SK-N-SH (cell line): ENCODE results near the gene COIL. TPM values are rescaled to one million over a fixed set of nuclear protein-coding genes. Genes with fewer than 3 reads are reported as not detected.

Source experiments
- CTCF ChIA-PET: fragments of 300-600, 350-600 bp; formaldehyde crosslinking; extraction: SDS; loops from one replicate; lab custom pipeline; 2021; lab: Yijun Ruan, JAX
- POLR2A ChIA-PET: fragments of 350-600 bp; sonication (Branson Sonifier 250); formaldehyde crosslinking; extraction: SDS; loops from one replicate; lab custom pipeline; 2020; ENCODE audit warnings: antibody characterized with exemption, inconsistent platforms; lab: Yijun Ruan, JAX
- DNase-seq: peaks from one replicate; pipeline ENCODE4 v3.0.0; 2012
- H2AFZ ChIP-seq: fragments of 200-600 bp; sonication (generic); 2 replicates; pipeline ENCODE4 v1.8.1; 2016; ENCODE audit warnings: antibody characterized with exemption, mild to moderate bottlenecking, low read depth
- H3F3A ChIP-seq: fragments of 200-600 bp; sonication (generic); replicated peaks from 2 replicates; pipeline ENCODE3; 2016; ENCODE audit warnings: antibody characterized with exemption, mild to moderate bottlenecking; ENCODE audit not compliant: insufficient read depth
- H3K27ac ChIP-seq, 2 experiments: fragments of 200-500 bp in 1 of 2; fragments of 200-600 bp in 1 of 2; sonication (Bioruptor generic) in 1 of 2; sonication (generic), shearing (Covaris generic) in 1 of 2; 2 replicates each; pipeline versions ENCODE4 v1.5.1 to v1.6.1; 2014 to 2016; ENCODE audit warnings: low read depth in 2 of 2, inconsistent platforms in 1 of 2, low read length in 1 of 2, mild to moderate bottlenecking in 1 of 2, mixed read lengths in 1 of 2
- H3K27me3 ChIP-seq: fragments of 200-600 bp; sonication (generic), shearing (Covaris generic); 2 replicates; pipeline ENCODE4 v1.6.1; 2016; ENCODE audit warnings: mixed run types; ENCODE audit not compliant: insufficient read depth
- H3K36me3 ChIP-seq, 2 experiments: fragments of 200-500 bp in 1 of 2; fragments of 200-600 bp in 1 of 2; sonication (Bioruptor generic) in 1 of 2; sonication (generic) in 1 of 2; replicated peaks in 1 of 2; 2 replicates each; pipeline versions ENCODE3 to v1.5.1; 2014 to 2016; ENCODE audit warnings: low read length in 1 of 2, mild to moderate bottlenecking in 1 of 2; ENCODE audit not compliant: insufficient read depth in 2 of 2, control insufficient read depth in 1 of 2
- H3K4me1 ChIP-seq, 2 experiments: fragments of 200-500 bp in 1 of 2; fragments of 200-600 bp in 1 of 2; sonication (Bioruptor generic) in 1 of 2; sonication (generic), shearing (Covaris generic) in 1 of 2; 2 replicates each; pipeline versions ENCODE4 v1.5.1 to v1.6.1; 2014 to 2016; ENCODE audit warnings: low read depth in 1 of 2, low read length in 1 of 2, mixed run types in 1 of 2; ENCODE audit not compliant: insufficient read depth in 2 of 2, control insufficient read depth in 1 of 2
- H3K4me2 ChIP-seq: fragments of 200-600 bp; sonication (generic), shearing (Covaris generic); 2 replicates; pipeline ENCODE4 v1.6.1; 2017; ENCODE audit warnings: mixed run types
- H3K4me3 ChIP-seq, 2 experiments: fragments of 200-500 bp in 1 of 2; fragments of 200-600 bp in 1 of 2; sonication (Bioruptor generic) in 1 of 2; sonication (generic), shearing (Covaris generic) in 1 of 2; 2 replicates each; pipeline versions ENCODE4 v1.5.1 to v1.8.1; 2014 to 2016; ENCODE audit warnings: low read depth in 2 of 2, inconsistent platforms in 1 of 2, low read length in 1 of 2, mild to moderate bottlenecking in 1 of 2, mixed read lengths in 1 of 2, moderate library complexity in 1 of 2
- H3K79me2 ChIP-seq: fragments of 200-600 bp; sonication (generic); 2 replicates; pipeline ENCODE4 v1.8.1; 2017; ENCODE audit warnings: mild to moderate bottlenecking; ENCODE audit not compliant: insufficient read depth
- H3K9ac ChIP-seq: fragments of 200-600 bp; sonication (generic); 2 replicates; pipeline ENCODE4 v1.6.1; 2017; ENCODE audit warnings: mixed run types
- H3K9me2 ChIP-seq: fragments of 200-600 bp; sonication (generic); 2 replicates; pipeline ENCODE4 v1.6.1; 2017; ENCODE audit warnings: mixed run types
- H3K9me3 ChIP-seq: fragments of 200-600 bp; sonication (generic); 2 replicates; pipeline ENCODE4 v1.6.1; 2017; ENCODE audit warnings: mixed run types, mild to moderate bottlenecking, moderate library complexity
- H4K20me1 ChIP-seq: fragments of 200-600 bp; sonication (generic); 2 replicates; pipeline ENCODE4 v1.6.1; 2017; ENCODE audit warnings: mild to moderate bottlenecking, mixed run types; ENCODE audit not compliant: insufficient read depth
- CHD2 ChIP-seq: fragments of 150-350 bp; IDR thresholded peaks from 2 replicates; pipeline ENCODE4 v1.6.1; 2018; ENCODE audit warnings: low read length; ENCODE audit not compliant: partially characterized antibody
- ELF1 ChIP-seq: IDR thresholded peaks from 2 replicates; pipeline ENCODE4 v1.4.0; 2012
- EP300 ChIP-seq, 2 experiments: IDR thresholded peaks; 2 replicates each; pipeline versions ENCODE4 v1.4.0 to v1.6.1; 2012; ENCODE audit warnings: borderline replicate concordance in 1 of 2, low read depth in 1 of 2, low read length in 1 of 2
- EZH2phosphoT487 ChIP-seq: fragments of 200-600 bp; sonication (generic); IDR thresholded peaks from 2 replicates; pipeline ENCODE4 v1.6.1; 2017; ENCODE audit warnings: low read depth, mixed run types, mild to moderate bottlenecking, antibody characterized with exemption, moderate library complexity, borderline replicate concordance
- FOXJ3 ChIP-seq: sonication (generic); formaldehyde crosslinking; IDR thresholded peaks from 2 replicates; pipeline ENCODE4 v1.5.1; 2020; ENCODE audit warnings: mild to moderate bottlenecking, missing genetic modification reagents
- FOXM1 ChIP-seq: IDR thresholded peaks from 2 replicates; pipeline ENCODE4 v1.4.0; 2012; ENCODE audit warnings: low read depth, mild to moderate bottlenecking
- GATA2 ChIP-seq: sonication (generic); formaldehyde crosslinking; IDR thresholded peaks from 2 replicates; pipeline ENCODE4 v1.5.0; 2020; ENCODE audit warnings: mild to moderate bottlenecking, missing genetic modification reagents
- MEF2A ChIP-seq: IDR thresholded peaks from 2 replicates; pipeline ENCODE4 v1.4.0; 2012; ENCODE audit warnings: low read depth, borderline replicate concordance
- NFIC ChIP-seq: IDR thresholded peaks from 2 replicates; pipeline ENCODE4 v1.4.0; 2012; ENCODE audit warnings: borderline replicate concordance
- RAD21 ChIP-seq: IDR thresholded peaks from 2 replicates; pipeline ENCODE4 v1.6.1; 2012; ENCODE audit warnings: mild to moderate bottlenecking, low read length
- RCOR1 ChIP-seq: fragments of 150-350 bp; IDR thresholded peaks from 2 replicates; pipeline ENCODE4 v1.6.1; 2017; ENCODE audit warnings: antibody characterized with exemption, low read length
- SMC3 ChIP-seq: IDR thresholded peaks from 2 replicates; pipeline ENCODE4 v1.6.1; 2012; ENCODE audit warnings: low read depth, low read length, improper control_type of control experiment
- USF2 ChIP-seq: fragments of 150-350 bp; IDR thresholded peaks from 2 replicates; pipeline ENCODE4 v1.6.1; 2017; ENCODE audit warnings: antibody characterized with exemption, low read length, low read depth, borderline replicate concordance
- ZBTB33 ChIP-seq: IDR thresholded peaks from 2 replicates; pipeline ENCODE4 v1.4.0; 2012; ENCODE audit warnings: low read depth, borderline replicate concordance
- WGBS: methylation state at CpG from one replicate; pipeline ENCODE4 v1.1.6; 2017; ENCODE audit warnings: low lambda C conversion rate; 5-methylcytosine and 5-hydroxymethylcytosine counted together
- polyA plus RNA-seq, 3 experiments: library from polyadenylated mRNA; depleted of rRNA; stranded (reverse); fragments of >200 nt; gene quantifications; 2 replicates each; pipeline ENCODE4 v1.2.3, GENCODE V29; 2012
- TF ChIP-seq, protein P1 (sequence below): IDR thresholded peaks from 2 replicates; pipeline ENCODE4; 2012

The COIL gene
- polyA plus RNA-seq, 1 of the 3 experiments (the other 2 are of a cell fraction), result 3.9 TPM

DNA sequence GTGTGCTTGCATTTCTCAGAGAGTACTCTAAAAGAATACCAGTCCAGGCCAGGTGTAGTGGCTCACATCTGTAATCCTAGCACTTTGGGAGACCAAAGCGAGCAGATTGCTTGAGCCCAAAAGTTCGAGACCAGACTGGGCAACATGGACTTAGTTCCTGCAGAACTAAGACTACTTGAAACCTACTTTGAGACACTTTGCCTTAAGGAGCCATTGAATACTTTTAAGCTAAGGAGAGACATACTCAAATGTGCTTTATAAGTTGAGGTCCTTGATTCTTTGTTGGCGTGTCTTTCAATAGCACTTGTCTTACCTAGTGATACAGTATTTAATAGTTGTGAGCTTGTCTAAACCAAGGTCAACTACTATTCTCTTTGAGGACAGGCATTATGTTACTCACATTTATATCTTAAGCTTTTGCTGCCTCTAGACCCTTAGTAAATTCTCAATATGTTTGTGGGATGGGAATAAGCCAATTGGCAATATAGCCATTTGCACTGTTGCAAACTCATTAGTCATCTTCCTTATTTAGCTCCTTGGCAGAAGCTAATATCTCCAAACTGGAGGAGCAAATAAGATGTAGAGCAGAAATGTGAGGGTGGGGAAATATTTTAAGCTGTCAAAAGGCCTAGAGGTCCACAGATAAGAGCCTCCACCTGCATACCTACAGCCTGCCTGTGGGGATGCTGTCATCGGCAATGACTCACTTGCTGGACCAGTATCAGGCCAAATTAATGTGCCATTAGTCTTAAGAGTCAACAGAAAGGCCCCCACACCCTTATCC, 33.4 kb upstream of the COIL start:
- Histone ChIP-seq H2AFZ (no peak overlapping the region), H3F3A (no peaks in the 10 kb centered on the region), H3K9me3 (no peaks in the 10 kb centered on the region), H4K20me1 (no peaks in the 10 kb centered on the region), H3K36me3 (peaks cover 9 to 15% of the 10 kb centered on the region in 2 experiments), H3K9me2 (no peaks in the 10 kb centered on the region)
- 97% methylated on average over 4 of the region's 4 CpGs for WGBS
- POLR2A ChIA-PET, result no interaction called here
- CTCF ChIA-PET, result interaction anchor here (0.9 to 1.2 kb wide), 6 partner anchors 8 to 175 kb away, joined by 3 to 4 read pairs (median 3); no protein-coding TSS in a partner anchor
- no peak for TF ChIP-seq SMC3
- TF ChIP-seq, all 33 proteins: peak for 0
- Histone ChIP-seq H3K27me3 (no peaks in the 10 kb centered on the region), H3K9ac (no peak overlapping the region), H3K79me2 (no peaks in the 10 kb centered on the region), H3K27ac (no peak overlapping the region), H3K4me1 (no peaks in the 10 kb centered on the region), H3K4me3 (no peak overlapping the region), H3K4me2 (no peak overlapping the region)
- no peak for DNase-seq

DNA sequence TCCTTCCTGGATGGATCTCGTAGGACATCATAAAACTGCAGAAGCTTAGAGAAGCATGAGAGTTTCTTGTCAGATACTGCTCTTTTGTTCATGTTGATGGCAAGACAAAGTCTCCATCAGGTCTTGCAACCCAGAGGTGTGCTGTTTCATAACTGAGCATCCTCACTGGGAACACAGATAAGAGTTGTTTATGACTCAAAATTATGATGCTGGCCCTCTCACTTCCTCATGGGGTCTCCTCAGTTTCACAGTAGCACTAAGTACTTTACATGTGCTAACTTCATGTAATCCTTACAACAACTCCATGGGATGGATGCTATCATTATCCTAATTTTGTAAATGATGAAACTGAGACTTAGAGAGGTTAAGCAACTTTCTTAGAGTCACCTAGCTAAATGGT, 31.5 kb upstream of the COIL start:
- no peak overlapping the region for H3K4me3 ChIP-seq
- ChIA-PET CTCF (interaction anchor here (1.5 kb wide), 1 partner anchor 18 kb away, joined by 4 read pairs; no protein-coding TSS in a partner anchor), POLR2A (no interaction called here)
- H3K36me3 ChIP-seq, result peaks cover 19 to 27% of the 10 kb centered on the region in 2 experiments
- no peaks in the 10 kb centered on the region for H3K27me3 ChIP-seq
- DNase-seq, result no peak
- H2AFZ ChIP-seq, result no peak overlapping the region
- no peaks in the 10 kb centered on the region for H3K79me2 ChIP-seq
- H3K9me2 ChIP-seq, result no peaks in the 10 kb centered on the region
- no peak overlapping the region for H3K4me2 ChIP-seq
- H4K20me1 ChIP-seq, result no peaks in the 10 kb centered on the region
- no peak for TF ChIP-seq NFIC
- TF ChIP-seq RCOR1, result no peak
- no peak for TF ChIP-seq ELF1
- TF ChIP-seq USF2, result no peak
- TF ChIP-seq EP300 (IDR thresholded peaks at IDR 0.05; ENCODE audit: borderline replicate concordance in 1 of 2, low read depth in 1 of 2, low read length in 1 of 2), result no peak
- no peak for TF ChIP-seq FOXM1
- no peak for TF ChIP-seq MEF2A
- no peak for TF ChIP-seq EZH2phosphoT487
- no peak for TF ChIP-seq RAD21
- no peak for TF ChIP-seq CHD2
- TF ChIP-seq FOXJ3 (CRISPR knock-in tag), result no peak
- no peak for TF ChIP-seq GATA2 (CRISPR knock-in tag)
- TF ChIP-seq, protein P1, sequence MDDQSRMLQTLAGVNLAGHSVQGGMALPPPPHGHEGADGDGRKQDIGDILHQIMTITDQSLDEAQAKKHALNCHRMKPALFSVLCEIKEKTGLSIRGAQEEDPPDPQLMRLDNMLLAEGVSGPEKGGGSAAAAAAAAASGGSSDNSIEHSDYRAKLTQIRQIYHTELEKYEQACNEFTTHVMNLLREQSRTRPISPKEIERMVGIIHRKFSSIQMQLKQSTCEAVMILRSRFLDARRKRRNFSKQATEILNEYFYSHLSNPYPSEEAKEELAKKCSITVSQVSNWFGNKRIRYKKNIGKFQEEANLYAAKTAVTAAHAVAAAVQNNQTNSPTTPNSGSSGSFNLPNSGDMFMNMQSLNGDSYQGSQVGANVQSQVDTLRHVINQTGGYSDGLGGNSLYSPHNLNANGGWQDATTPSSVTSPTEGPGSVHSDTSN, result no peak
- no peak for TF ChIP-seq ZBTB33
- no peak overlapping the region for H3K27ac ChIP-seq
- H3K9me3 ChIP-seq, result no peaks in the 10 kb centered on the region
- 65% methylated on average over 1 of the region's 1 CpG for WGBS
- no peak overlapping the region for H3K9ac ChIP-seq
- no peaks in the 10 kb centered on the region for H3F3A ChIP-seq
- H3K4me1 ChIP-seq, result no peaks in the 10 kb centered on the region
